ENCODE measurements around the gene CSF3. TPM values are rescaled to one million over a fixed set of nuclear protein-coding genes. Genes with fewer than 3 reads are reported as not detected.

CSF3 gene
- total RNA-seq, 1 donor from 2014 or later, result not detected

GRCh38 chr17:40059729-40060475 is 44.7 kb downstream of the CSF3 start:
- intact Hi-C loops (cut with micrococcal nuclease), result no loop called here

GRCh38 chr17:40060887-40061608 is 45.8 kb downstream of the CSF3 start:
- intact Hi-C loops (cut with micrococcal nuclease), result no loop called here

- intact Hi-C loops (cut with micrococcal nuclease), result loop anchor here (2.0 kb wide), 2 partner anchors 49 to 79 kb away; partner anchors contain the start of gene CASC3
Observed at GRCh38 chr17:40061609-40062038, 46.4 kb downstream of the CSF3 start.

GRCh38 chr17:40062329-40063186 is 47.3 kb downstream of the CSF3 start, which contains the start of gene THRA:
THRA (plus strand) TSS chr17:40062965; CDS start chr17:40074489, 11,524 bp downstream.
- intact Hi-C loops (cut with micrococcal nuclease), result loop anchor here (1.0 to 2.0 kb wide), 4 partner anchors 8 to 78 kb away; partner anchors contain the start of genes CASC3 and MED24

GRCh38 chr17:40063187-40063771 is 48.0 kb downstream of the CSF3 start:
- intact Hi-C loops (cut with micrococcal nuclease), result loop anchor here (1.0 to 2.0 kb wide), 4 partner anchors 9 to 78 kb away; partner anchors contain the start of genes CASC3 and MED24

- intact Hi-C loops (cut with micrococcal nuclease), result loop anchor here (1.0 to 2.0 kb wide), 4 partner anchors 10 to 77 kb away; partner anchors contain the start of genes CASC3 and MED24
Observed at GRCh38 chr17:40063901-40064531, 48.8 kb downstream of the CSF3 start.

- intact Hi-C loops (cut with micrococcal nuclease), result no loop called here
Observed at GRCh38 chr17:40064971-40065768, 49.9 kb downstream of the CSF3 start.

- intact Hi-C loops (cut with micrococcal nuclease), result no loop called here
Observed at GRCh38 chr17:40065769-40066510, 50.7 kb downstream of the CSF3 start.

Other genes with a start within 250 kb of the CSF3 start
- gene IKZF3, start 151.1 kb upstream of the CSF3 start, total RNA-seq, result 36.1 and 37.6 TPM in 2 replicates
- gene ZPBP2, start 147.2 kb upstream of the CSF3 start, total RNA-seq, result 0.22 TPM in 1 of 2 replicates, not detected in the other
- 87.5 and 92.1 TPM in 2 replicates for gene GSDMB, start 96.8 kb upstream of the CSF3 start, total RNA-seq
- 243 and 250 TPM in 2 replicates for gene ORMDL3, start 87.8 kb upstream of the CSF3 start, total RNA-seq
- not detected in 2 replicates for gene LRRC3C, start 87.7 kb upstream of the CSF3 start, total RNA-seq
- 2.5 and 2.8 TPM in 2 replicates for gene GSDMA, start 52.4 kb upstream of the CSF3 start, total RNA-seq
- 130 and 132 TPM in 2 replicates for gene PSMD3, start 34.6 kb upstream of the CSF3 start, total RNA-seq
- gene MED24, start 39.0 kb downstream of the CSF3 start, total RNA-seq, result 90.9 and 107 TPM in 2 replicates
- gene THRA, start 47.5 kb downstream of the CSF3 start, total RNA-seq, result 1.6 and 1.8 TPM in 2 replicates
- 3.3 and 3.7 TPM in 2 replicates for gene NR1D1, start 85.1 kb downstream of the CSF3 start, total RNA-seq
- 78.7 and 83.6 TPM in 2 replicates for gene MSL1, start 106.5 kb downstream of the CSF3 start, total RNA-seq
- gene CASC3, start 125.1 kb downstream of the CSF3 start, total RNA-seq, result 90.5 and 95.1 TPM in 2 replicates
- gene RAPGEFL1, start 162.0 kb downstream of the CSF3 start, total RNA-seq, result 7.4 and 9.6 TPM in 2 replicates
- gene WIPF2, start 203.9 kb downstream of the CSF3 start, total RNA-seq, result 26.8 and 29.1 TPM in 2 replicates

All from T-helper 1 cell treated with Interleukin-12 subunit alpha and Interleukin-12 subunit beta and Interleukin-4 antibody, amounts not matched to agents 30 ng/mL and 1 ng/mL, for 36 hours (primary cell).